GM18517 (cell line): Measurements from ENCODE around the gene LRRFIP1.

Experiments used
- ATAC-seq: cut with Tn5 transposase; IDR thresholded peaks from one replicate; pipeline ENCODE4 v1.9.1; 2021; ENCODE audit warnings: mild to moderate bottlenecking, moderate library complexity; ENCODE audit not compliant: unreplicated experiment

Gene LRRFIP1

DNA sequence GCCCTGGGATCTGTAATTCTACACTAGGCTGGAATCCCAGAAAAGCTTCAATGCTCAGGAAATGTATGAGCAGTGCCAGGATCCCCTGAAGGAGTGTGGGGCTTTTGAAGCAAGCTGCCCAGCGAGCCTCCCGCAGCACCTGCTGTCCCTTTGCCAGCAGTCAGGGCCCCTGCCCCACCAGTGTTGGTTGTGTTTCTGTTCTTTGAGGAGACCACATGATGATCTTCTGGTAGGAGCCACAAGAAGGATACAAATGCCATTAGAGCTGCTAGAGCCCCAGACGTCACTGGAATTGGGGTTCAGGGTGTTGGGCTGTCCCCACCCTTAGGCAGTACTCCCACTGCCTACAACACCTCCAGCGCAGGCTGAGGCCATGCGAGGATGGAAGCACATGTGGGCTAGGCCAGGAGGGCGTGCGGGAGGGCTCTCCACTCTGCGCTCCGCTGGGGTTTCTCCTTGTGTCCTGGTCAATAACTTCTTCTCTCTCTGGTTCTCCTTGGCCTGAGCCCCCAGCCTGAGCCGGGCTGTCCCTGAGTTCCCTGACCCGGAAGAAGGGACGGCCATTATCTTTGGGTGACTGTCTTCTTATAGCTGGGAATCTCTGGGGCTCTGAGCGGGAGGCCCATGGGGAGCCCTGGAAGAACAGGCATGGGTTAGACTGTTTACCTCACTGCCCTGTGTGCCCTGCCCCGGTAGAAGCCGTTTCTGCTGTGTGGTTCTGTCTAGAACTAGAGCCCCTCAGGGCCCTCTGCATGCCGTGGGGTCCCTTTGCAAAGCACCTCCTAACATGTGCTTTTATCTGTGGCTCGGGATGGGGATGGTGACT is 73.9 kb downstream of the LRRFIP1 start:
- ATAC-seq = no peak

DNA sequence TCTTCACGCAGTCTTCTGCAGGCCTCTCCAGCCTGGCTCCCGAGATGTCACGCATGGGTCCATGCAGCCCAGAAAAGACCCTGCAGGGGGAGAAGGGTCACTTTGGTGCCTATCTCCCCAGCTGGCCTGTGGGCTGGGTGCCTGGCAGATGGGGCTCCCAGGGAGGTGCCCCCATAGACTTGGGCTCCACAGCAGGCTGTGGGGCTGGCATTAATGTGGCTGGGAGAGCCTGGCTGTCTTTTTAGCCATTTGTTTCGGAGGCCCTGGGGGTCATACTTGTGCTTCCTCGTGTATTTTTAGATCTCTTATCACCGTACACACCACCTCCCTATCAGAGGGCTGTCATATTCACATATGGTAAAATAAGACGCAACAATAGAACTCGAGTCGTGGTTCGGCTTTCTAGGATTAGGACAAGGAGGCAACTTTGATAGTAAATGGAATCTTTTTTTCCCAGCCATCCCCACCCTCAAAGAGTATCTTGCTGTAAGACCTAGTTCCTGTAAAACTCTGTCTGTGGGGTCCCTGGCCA is 74.5 kb downstream of the LRRFIP1 start:
- ATAC-seq = no peak

DNA sequence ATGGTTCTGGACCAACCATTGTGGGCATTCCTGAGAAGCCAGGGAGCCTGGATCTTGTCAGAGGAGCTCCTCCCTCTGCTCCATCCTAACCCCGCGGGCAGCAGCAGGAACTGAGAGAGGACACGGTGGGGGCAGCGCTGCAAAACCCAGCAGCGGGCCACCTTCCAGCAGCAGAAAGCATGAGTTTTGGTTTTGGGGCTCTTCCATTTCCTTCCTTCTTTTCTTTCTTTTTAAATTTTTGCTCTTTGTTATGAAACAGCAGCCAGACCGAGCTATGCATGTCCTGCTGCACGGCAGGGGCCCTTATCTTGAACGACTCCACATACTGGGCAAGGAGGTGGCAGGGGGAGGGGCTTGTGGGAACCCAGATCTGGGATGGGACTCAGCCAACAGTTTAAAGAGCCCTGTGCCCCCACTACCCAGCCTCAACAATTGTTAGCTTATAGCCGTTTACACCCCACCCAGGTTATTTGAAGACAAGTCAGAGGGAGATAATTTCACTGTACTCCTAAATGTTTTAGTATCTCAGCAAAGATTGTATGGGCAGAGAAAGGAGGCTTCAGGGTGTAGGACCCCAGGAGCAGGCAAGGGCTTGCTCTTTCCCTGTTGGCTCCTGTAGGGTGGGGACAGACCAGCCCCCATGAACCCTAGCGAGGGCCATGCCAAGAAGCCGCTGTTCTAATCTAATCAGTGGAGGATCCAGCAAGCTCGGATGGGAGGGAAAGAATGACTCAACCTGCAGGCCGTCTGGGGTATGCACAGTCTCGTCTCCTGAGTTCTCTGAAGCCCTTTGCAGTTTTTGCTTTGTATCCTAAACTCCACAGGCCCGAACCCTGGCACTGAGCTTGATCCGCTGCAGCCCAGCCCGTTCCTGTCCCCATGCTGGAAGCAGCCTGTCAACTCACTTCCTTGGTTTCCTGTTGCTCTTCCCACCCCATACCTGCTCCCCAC is 75.3 kb downstream of the LRRFIP1 start:
- no peak for ATAC-seq

DNA sequence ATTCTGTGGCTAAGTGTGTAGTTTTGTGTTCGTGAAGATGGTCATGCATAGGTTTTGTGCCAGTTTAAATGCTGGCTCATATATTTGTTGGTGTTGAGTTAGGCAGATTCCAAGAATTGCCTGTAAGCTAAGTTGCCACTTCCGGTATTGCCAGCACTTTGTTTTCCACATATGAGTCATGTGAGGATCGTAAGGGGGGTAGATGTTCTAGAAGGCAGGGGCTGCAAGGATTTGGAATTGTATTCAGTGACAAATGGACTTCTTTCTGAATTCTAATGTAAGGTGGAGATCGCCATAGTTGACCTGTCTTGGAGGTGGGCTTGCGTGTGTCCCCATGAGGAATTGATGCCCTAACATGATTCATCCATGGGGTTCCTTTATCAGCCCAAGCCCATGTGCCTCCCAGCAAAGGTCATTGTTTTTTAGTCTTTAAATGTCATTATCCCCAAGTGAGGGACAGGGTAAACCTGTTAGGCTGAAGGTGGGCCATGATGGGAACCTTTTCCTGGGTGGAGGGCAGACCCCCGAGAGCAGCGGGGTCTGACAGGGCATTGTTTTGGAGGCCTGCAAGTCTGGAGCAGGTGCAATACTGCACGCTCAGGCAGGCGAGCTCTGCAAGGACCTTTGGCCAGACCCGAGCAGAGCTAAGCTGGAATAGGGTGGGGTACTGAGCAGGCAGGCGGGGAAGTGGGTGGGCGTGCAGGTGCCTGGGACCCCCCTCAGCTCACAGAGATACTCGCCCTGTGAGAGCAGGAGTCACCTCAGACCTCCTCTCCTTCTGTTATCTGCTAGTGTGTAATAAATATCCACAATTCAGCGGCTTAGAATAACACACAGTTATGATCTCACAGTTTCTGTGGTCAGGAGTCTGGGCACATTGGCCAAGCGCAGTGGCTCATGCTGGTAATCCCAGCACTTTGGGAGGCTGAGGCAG is 77.4 kb downstream of the LRRFIP1 start:
- ATAC-seq = no peak

DNA sequence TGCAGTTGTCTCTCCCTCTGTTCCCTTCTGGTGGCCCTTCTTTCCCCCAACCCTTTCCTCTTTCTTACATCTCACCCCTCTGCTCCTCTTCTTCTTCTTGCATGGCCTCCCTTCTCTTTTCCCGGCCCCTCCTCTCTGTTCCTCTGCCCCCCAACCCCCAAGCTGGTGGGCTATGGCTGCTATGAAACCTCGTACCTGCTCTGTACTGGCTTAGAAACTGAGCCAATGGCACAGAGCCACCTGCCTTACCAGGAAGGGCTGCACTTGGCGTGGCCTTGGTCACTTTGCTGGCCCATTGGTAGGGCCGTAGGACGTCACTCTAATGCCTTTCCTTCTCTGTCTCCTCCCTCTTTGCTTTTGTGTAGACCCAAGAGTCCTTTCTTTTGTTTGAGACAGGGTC is 78.9 kb downstream of the LRRFIP1 start:
- ATAC-seq = no peak

DNA sequence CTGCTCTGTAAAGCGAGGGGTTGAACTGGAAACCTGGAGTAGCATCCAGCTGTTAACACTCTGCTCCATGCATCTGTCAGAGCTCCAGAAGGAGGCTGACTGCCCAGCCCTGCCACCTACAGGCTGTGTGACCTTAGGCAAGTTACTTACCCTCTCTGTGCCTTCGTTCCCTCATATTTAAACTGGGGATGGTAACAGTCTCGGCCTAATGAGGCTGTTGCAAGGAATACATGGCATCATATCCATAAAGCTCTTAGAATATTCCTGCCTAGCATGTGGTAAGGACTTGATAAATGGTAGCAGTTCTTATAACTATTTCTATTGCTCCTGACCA is 80.6 kb downstream of the LRRFIP1 start:
- ATAC-seq = no peak

DNA sequence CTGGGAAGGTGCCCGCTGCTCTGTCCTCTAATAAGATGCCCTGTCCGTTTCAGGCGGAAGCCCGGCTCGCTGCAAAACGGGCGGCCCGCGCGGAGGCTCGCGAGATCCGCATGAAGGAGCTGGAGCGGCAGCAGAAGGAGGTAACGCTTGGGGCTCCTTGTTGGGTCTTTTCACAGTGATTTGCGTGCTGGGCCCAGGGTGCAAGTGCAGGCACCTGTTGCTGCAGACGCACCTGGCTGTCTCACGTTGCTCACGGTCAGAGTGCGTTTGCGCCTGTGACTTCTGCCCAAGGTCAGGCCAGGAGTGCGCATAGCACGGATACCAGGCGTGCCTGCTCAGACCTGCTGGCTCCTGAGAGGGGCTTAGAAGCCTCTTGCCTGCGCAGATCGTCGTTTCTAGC is 81.1 kb downstream of the LRRFIP1 start:
- ATAC-seq = no peak

DNA sequence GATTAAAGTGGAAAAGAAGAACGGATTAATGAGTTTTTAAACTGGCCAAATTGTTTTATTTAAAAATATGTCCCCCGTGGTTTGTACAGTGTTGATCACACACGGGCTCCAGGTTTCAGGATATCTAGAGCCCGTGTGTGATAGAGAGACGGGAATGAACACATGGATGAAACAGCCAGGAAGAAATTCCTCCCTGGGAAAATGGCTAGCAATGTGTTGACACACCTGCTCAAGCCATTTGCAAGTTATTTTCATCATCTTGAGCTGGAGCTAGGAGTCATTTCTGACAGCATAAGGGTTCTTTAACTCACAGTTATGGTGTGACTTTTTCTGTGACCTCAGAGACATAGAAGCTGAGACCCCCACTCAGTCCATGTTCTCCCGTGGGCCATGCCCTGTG is 81.6 kb downstream of the LRRFIP1 start:
- ATAC-seq = no peak

DNA sequence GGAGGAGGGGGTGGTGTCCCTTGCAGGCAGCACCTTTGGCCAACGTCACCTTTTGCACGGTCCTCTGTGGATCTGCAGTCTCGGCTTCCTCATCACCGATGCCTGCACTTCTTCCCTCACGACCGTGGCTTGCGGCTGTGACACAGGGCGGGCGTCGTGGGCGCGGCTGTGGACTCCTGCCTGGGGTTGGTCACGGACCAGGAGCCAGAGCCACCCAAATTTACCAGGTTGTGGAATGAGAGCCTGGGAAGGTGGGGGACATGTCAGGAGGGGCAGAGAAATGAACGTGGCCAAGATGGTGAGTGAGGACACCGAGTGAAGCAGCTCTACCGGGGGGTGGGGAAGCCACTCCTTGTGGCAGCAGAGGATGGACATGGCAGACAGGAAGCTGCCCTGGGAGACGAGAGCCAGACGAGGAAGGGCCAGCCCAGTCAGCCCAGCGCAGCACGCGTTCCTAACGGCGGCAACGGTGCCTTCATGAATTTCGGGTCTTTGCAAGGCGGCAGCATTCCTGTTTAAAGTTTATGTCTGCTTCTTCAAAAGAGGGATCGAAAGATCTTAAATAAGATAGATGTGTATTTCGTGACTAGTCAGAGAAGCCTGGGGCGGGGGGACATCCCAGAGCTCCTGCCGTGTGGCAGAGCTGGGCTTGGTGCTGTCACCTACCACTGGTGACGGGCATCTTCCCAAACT is 84.2 kb downstream of the LRRFIP1 start:
- ATAC-seq = no peak

DNA sequence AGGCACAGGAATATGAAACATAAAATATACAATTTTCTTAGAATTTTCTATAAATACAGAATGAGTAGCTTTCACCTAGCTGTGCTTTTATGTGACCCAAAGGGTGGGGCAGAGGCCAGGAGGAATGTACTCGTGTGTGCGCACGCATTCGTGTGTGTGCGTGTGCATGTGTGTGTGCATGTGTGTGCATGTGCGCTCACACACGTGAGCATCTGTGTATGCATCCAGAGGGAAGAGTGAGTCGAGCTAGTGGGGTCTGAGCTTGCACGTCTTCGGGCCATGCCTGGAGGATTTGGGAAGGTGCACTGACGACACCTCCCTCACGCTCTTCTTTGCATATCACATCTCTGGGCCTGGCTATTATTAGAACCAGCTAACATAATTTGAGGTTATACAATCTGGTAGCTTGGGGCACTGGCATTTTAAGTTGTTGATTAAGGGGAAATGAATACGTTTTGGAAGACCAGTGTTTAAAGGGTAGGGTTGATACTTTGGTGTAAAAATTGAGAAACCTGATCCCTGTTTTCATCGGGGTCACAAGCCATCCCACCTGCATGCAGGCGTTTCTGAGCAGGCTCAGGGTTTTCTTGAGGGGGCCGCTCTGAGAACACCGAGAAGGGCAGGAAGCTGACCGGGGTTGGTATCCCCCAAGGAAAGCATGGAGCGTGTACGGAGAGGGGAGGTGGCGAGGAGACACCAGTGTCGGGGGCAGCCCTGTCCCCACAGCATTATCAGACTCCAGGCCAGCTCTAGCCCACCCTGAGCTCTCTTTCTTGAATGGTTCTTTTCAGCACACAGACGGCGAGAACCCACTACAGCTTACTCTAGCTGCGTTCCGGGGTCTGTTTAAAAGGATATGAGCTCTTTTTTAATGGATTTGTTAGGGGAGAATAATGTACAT is 85.3 kb downstream of the LRRFIP1 start:
- no peak for ATAC-seq

DNA sequence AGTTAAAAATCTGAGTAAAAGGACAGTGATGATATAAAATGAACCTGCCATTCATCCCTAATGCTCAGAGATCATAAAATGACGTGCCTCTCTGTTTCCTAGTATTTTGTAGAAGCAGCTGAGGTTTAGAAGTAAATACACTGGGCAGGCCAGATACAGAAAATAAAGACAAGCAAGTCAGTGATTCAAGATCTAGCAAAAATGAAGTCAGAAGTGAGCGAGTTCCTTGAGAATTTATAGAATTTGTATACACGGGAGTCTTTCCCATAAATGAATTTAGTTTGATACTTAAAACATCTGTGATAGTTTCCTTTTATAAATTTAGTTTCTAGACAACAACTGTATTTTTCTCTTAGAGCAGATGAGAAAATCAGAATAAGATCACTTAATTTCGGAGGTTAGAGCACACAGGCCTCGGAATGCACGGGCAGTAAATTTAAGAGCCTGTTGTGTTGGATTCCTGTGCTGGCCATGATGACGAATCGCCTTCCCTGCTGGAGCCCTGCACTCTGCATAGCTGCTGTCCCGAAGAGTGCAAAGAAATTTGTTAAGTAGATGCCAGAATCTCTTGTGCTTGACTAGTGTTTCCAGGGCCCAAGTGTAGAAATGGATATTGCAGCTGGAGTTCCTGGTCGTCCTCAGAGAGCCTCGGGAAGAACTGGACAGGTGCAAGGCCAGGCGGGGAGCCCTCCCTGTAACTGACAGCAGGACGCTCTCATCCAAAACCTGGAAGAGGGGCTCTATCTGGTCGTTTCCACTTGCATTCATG is 87.5 kb downstream of the LRRFIP1 start:
- ATAC-seq = no peak

DNA sequence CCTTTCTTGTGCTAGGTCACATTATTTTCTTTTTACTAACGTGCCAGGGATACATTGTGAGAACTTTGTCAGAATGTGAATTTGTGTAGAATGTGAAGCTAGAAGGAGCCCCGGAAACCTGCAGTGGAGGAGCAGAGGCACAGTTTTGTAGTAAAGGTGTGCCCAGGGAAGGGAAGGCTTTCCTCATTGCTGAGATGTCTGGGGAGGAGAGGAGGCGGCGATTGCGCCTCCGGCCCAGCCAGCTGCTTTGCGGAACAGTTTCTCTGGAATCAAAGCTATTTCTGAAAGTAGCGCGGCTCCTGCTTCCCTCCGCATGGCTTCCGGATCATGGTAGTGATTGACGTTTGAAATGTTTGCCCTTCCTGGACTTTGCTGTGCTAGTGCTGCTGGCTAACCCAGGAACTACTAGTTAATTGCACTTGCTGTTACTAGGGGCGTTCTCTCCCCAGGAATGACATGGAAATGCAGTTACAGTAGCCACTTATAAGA is 88.1 kb downstream of the LRRFIP1 start:
- ATAC-seq = no peak

DNA sequence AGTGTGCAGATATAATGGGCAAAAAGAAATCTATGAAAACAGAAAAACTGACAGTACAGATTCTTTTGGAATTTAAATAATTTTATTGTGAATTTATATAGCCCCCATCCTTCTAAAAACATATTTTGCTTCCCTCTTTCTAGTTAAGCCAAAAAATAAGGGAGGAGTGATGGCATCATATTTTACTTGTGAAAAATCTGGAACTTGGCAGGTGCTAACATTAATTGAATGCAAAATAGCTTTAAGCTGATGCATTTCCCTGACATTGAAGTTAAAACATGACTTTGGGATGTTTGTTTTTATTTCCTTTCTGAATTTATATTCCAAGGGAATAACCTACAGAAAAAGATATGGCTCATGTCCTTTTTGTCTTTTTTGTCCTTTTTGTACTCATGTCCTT is 88.6 kb downstream of the LRRFIP1 start:
- ATAC-seq = no peak

DNA sequence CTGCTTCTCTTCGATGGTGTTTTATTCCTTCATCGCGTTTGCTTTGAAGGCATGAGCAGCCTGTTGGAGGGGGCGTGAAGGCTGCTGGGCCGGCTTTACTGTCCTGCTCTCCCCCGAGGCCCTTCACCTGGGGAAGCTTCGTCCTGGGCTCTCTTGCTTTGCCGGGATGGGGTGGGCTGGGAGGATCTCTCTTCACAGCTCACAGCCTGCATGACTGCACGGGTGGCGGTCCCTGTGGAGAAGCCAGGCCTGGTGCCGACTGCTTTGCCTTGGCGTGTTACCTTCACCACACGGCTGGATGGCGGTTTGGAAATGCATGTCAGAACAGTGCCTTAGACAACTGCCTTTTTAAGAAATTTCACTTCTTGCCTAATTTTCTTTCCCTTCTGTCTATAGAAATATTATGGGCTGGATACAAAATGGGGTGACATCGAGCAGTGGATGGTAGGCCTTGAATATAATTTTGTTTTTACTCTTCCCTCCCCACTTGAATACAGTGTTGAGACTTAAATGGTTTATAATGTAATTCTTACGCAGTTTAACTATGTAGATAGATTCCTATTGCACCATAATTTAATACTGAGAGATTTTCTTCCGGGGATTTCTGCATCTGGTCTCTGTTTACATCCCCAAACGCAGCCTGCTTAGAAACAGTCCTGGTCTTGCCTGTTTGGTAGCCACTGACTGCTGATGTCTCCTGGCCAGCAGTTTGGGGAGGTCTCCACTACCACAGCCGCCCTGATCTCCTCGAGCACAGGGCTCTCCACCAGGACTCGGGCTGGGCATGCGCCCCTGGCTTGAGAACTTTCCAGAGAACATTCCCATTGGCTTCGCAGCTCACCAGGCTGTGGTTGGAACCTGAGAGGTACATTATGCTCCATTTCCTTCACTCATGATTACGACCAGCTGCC is 90.2 kb downstream of the LRRFIP1 start:
- no peak for ATAC-seq

DNA sequence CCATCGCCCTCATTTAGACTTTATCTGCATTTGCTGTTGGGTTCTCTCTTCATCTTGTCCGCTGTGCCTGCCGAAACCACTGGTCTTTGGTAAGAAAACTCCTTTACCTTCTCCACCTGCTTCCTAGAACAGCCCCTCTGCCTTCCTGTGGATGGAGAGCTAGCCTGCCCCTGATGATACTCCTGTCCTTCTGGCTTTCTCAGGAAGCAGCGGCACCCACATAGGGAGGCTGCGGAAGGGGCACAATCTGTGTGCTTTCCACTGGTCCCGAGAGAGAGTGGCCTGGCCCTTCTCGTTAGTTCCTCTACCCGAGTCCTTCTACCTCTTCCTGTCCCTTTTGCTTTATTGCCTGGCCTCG is 90.9 kb downstream of the LRRFIP1 start:
- no peak for ATAC-seq

DNA sequence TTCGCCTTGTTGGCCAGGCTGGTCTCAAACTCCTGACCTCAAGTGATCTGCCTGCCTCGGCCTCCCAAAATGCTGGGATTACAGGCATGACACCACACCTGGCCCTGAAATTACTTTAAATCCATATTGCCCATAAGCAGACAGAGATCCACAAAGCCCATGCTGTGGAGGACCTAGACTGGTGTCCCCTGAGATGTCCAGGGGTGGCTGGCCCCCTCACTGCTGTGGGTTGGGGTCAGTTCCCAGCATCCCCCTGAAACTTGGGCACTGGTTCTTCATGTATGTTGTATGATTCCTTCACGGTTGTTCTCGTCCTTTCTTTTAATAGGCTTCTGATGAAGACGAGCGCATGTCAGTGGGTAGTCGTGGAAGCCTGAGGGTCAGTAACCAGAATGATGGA is 93.1 kb downstream of the LRRFIP1 start:
- ATAC-seq = no peak

DNA sequence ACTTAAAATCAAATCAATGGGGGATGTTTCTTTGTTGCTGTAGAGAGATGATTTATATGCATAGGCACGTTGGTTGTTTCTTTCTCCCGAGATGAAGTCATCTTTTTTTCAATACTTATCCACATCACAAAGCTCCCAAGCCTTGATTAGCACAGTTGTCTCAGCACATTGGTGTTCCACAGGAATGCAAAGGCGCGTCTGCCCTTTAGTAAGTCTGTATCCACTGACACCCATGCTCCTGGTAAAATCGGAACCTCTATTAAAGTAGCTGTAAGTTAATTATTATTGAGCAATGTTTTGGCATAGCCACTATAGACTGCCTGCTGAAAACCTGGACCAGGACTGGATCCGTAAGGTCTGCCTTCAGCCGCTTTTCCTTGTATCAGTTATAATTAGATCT is 93.6 kb downstream of the LRRFIP1 start:
- ATAC-seq = no peak
